Transverse colon (tissue), 4 donors: Measurements from ENCODE around the gene SMOC1.

Experiments
- POLR2AphosphoS5 ChIP-seq, 3 donors: sonication (generic); formaldehyde crosslinking; IDR thresholded peaks; one replicate each; pipeline ENCODE4 v1.6.1; 2016; ENCODE audit warnings: antibody characterized with exemption in 3 of 3
- TF ChIP-seq, protein P1 (sequence below), 5 experiments: fragments of 200-600 bp in 3 of 5; fragments of 450-650 bp in 2 of 5; sonication (generic) in 3 of 5; IDR thresholded peaks; 1 replicate in 2 of 5; 2 replicates in 3 of 5; pipeline ENCODE4 v1.5.1; 2016 to 2017; ENCODE audit warnings: antibody characterized with exemption in 5 of 5, inconsistent platforms in 3 of 5, mild to moderate bottlenecking in 2 of 5, moderate library complexity in 1 of 5

DNA sequence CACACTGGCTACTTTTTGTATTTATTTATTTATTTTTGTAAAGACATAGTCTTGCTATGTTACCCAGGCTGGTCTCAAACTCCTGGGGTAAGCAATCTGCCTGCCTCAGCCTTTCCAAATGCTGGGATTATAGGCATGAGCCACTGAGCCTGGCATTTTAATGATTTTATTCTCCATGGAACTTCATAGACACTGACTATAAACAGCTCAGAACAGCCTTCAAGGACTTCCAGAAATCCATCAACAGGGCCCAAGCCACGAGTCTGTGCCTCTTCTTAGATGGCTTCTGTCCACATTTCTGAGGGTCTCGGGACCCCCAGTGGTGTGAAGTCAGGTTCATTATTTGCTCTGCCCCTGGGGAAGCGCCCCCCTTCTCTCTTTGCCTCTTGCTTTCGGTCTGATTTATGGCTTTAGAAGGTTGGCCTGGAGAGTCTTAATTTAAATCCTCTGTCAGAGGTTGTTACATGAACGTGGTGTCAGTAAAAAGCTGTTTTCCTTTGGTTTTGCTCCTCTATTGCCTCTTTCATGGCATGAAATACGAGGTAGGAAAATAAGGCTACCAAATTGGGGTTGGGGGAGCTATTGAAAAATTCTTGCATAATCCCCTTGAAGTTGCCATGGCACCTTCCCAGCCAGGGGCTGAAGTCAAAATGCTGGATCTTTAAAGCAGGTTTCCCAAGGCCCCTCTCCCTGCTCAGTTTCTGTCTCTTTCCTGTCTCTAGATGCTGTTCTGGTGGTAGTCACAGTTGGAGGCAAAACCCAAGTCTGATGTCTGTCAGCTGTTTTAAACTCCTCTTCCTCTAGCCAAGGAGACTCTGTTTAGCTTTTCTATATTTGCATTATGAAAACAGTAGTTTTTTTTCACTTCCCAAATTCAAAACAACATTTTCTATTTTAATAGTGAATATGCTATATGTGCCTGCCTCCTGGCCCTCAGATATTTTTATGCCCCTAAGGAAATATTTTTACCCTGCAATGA lies 129.4 kb downstream of the SMOC1 start:
- TF ChIP-seq, protein P1, sequence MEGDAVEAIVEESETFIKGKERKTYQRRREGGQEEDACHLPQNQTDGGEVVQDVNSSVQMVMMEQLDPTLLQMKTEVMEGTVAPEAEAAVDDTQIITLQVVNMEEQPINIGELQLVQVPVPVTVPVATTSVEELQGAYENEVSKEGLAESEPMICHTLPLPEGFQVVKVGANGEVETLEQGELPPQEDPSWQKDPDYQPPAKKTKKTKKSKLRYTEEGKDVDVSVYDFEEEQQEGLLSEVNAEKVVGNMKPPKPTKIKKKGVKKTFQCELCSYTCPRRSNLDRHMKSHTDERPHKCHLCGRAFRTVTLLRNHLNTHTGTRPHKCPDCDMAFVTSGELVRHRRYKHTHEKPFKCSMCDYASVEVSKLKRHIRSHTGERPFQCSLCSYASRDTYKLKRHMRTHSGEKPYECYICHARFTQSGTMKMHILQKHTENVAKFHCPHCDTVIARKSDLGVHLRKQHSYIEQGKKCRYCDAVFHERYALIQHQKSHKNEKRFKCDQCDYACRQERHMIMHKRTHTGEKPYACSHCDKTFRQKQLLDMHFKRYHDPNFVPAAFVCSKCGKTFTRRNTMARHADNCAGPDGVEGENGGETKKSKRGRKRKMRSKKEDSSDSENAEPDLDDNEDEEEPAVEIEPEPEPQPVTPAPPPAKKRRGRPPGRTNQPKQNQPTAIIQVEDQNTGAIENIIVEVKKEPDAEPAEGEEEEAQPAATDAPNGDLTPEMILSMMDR (IDR thresholded peaks at IDR 0.05) = no peak
- no peak for TF ChIP-seq POLR2AphosphoS5 (IDR thresholded peaks at IDR 0.05)
